ENCODE data around the gene SYNRG. TPM values are rescaled to one million over a fixed set of nuclear protein-coding genes. Genes with fewer than 3 reads are reported as not detected.

Gene SYNRG
- total RNA-seq, 4 donors from 2014 or later = 30.2 to 151 (median 56.7) TPM

DNA sequence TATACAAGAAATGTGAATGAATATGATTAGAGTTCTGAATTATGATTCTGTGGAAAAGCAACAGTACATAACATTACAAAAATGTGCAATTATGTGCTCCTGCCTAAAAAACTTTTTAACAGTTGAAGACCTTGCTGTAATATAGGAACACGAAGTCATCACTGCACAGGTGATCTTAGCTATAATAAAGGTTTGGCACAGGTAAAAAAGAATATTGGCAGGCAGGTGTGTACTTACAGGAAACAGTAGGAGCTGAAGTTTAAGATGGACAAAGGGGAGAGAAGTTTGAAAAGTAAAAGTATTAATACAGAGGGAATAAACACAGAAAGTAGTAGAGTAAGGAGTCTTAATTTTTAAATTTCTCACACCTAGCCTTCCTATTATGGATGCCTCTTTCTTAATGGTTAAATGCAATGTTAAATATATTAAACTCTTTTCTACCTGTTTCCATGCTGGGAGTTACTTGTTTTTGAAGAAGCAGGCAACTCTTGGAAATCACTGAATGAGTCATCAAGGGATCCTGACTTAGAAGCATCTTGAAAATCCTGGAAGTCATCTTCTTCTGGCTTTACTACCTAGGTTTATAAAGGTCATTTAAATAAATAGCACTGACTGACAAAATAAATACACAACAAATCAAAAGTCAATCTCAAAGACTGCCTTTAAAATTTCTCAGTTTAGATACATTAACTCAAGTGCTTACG, 40.7 kb downstream of the SYNRG start:
- intact Hi-C loops (cut with DNase I; ENCODE audit: low total_unique reads) (no loop called here), in situ Hi-C loops (cut with MboI; ENCODE audit: low pct_ligation_motif_present in 1 of 4, low pct_unique_long_range_greater_than_20kb in 1 of 4, low sequenced_read_pairs in 3 of 4) (no loop called here)
- DNase-seq = no peak
- no peak overlapping the region for H3K4me3 ChIP-seq
- no peaks in the 10 kb centered on the region for H3K27me3 ChIP-seq
- H3K9me3 ChIP-seq = no peaks in the 10 kb centered on the region
- H3K36me3 ChIP-seq = peaks cover 0 to 69% (median 22%) of the 10 kb centered on the region in 4 donors
- 45 to 73% methylated on average over 2 of the region's 2 CpGs for WGBS, 2 donors (ENCODE audit: low coverage in 1 of 2)
- TF ChIP-seq POLR2A (IDR thresholded peaks at IDR 0.05) (no peak), EP300 (IDR thresholded peaks at IDR 0.05; ENCODE audit: low read depth) (no peak), POLR2AphosphoS5 (IDR thresholded peaks at IDR 0.05) (no peak)
- TF ChIP-seq, protein P1, sequence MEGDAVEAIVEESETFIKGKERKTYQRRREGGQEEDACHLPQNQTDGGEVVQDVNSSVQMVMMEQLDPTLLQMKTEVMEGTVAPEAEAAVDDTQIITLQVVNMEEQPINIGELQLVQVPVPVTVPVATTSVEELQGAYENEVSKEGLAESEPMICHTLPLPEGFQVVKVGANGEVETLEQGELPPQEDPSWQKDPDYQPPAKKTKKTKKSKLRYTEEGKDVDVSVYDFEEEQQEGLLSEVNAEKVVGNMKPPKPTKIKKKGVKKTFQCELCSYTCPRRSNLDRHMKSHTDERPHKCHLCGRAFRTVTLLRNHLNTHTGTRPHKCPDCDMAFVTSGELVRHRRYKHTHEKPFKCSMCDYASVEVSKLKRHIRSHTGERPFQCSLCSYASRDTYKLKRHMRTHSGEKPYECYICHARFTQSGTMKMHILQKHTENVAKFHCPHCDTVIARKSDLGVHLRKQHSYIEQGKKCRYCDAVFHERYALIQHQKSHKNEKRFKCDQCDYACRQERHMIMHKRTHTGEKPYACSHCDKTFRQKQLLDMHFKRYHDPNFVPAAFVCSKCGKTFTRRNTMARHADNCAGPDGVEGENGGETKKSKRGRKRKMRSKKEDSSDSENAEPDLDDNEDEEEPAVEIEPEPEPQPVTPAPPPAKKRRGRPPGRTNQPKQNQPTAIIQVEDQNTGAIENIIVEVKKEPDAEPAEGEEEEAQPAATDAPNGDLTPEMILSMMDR (IDR thresholded peaks at IDR 0.05) = no peak
- no peak overlapping the region for H3K27ac ChIP-seq
- H3K4me1 ChIP-seq = peaks cover 0 to 9% (median 0%) of the 10 kb centered on the region in 4 donors

DNA sequence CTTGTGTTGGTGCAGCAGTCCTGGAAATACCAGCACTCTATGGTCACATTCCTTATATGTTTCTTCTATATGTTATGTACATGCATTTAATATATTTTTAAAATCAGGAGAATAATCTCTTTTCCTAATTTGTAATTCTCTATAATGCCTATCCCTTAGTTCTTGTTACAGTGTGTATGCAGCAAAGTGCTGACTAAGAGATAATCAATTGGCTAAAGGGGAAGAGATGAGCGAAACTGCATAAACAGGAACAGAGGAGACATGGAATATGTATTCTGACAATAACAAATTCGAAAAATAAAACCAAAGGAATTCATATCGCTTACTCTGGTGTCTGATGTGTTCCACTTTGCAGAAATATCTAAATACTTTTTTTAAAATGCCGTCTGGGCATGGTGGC, 41.7 kb downstream of the SYNRG start:
- Histone ChIP-seq H3K4me1 (peaks cover 0 to 9% (median 0%) of the 10 kb centered on the region in 4 donors), H3K27me3 (no peaks in the 10 kb centered on the region), H3K27ac (no peak overlapping the region), H3K36me3 (peaks cover 0 to 69% (median 23%) of the 10 kb centered on the region in 4 donors), H3K9me3 (no peaks in the 10 kb centered on the region), H3K4me3 (no peak overlapping the region)
- intact Hi-C loops (cut with DNase I; ENCODE audit: low total_unique reads) = no loop called here
- no peak for DNase-seq
- in situ Hi-C loops (cut with MboI; ENCODE audit: low pct_ligation_motif_present in 1 of 4, low pct_unique_long_range_greater_than_20kb in 1 of 4, low sequenced_read_pairs in 3 of 4) = no loop called here
- WGBS, 2 donors (ENCODE audit: low coverage in 1 of 2) = 74 to 84% methylated on average over 4 of the region's 4 CpGs
- TF ChIP-seq, protein P1 (IDR thresholded peaks at IDR 0.05) = no peak
- TF ChIP-seq POLR2A (IDR thresholded peaks at IDR 0.05) (no peak), EP300 (IDR thresholded peaks at IDR 0.05; ENCODE audit: low read depth) (no peak), POLR2AphosphoS5 (IDR thresholded peaks at IDR 0.05) (no peak)

DNA sequence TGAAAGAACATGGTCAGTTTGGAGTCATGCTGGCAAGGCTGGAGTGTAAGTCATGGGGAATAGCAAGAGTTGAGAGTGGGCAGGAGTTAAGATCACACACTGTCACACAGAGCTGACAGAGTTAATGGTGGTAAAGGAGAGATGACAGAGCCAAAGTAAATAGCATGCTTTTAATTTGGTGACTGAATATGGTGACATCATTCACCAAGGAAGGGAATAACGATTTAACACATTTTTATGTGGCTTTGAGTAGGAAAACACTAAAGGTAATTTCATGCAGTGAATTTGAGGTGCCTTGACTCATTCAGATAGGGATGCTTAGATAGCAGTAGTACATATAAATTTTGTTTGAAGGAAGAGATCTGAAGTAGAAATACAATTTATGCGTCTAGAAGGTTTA, 42.1 kb downstream of the SYNRG start:
- in situ Hi-C loops (cut with MboI; ENCODE audit: low pct_ligation_motif_present in 1 of 4, low pct_unique_long_range_greater_than_20kb in 1 of 4, low sequenced_read_pairs in 3 of 4) (no loop called here), intact Hi-C loops (cut with DNase I; ENCODE audit: low total_unique reads) (no loop called here)
- Histone ChIP-seq H3K27me3 (no peaks in the 10 kb centered on the region), H3K36me3 (peaks cover 0 to 73% (median 23%) of the 10 kb centered on the region in 4 donors), H3K27ac (no peak overlapping the region), H3K4me3 (no peak overlapping the region), H3K9me3 (no peaks in the 10 kb centered on the region), H3K4me1 (peaks cover 0 to 9% (median 0%) of the 10 kb centered on the region in 4 donors)
- no peak for DNase-seq
- 44 to 51% methylated on average over 2 of the region's 2 CpGs for WGBS, 2 donors (ENCODE audit: low coverage in 1 of 2)
- TF ChIP-seq POLR2A (IDR thresholded peaks at IDR 0.05) = no peak
- TF ChIP-seq, protein P1 (IDR thresholded peaks at IDR 0.05) = no peak
- TF ChIP-seq POLR2AphosphoS5 (IDR thresholded peaks at IDR 0.05) = no peak

DNA sequence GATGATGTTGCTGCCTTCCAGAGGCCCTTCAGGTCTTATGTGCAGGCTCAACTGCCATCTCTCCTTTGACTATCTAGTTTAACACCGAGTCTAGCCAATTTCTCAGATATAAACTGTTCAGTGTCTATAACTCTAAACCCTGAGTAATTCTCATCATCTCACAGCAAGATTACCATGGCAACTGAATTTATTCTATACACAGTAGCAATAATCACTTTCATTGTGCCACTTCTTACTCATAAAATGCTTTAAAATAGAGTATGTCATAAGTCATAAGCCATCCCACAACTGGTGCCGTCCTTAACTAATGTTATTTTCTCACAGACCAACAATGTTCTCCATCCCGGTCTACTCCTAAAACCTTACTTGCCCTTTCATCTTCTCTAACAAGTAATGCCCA, 45.0 kb downstream of the SYNRG start:
- in situ Hi-C loops (cut with MboI; ENCODE audit: low pct_ligation_motif_present in 1 of 4, low pct_unique_long_range_greater_than_20kb in 1 of 4, low sequenced_read_pairs in 3 of 4) (no loop called here), intact Hi-C loops (cut with DNase I; ENCODE audit: low total_unique reads) (no loop called here)
- DNase-seq = no peak
- 91% methylated on average over 3 of the region's 3 CpGs for WGBS, 2 donors (ENCODE audit: low coverage in 1 of 2)
- Histone ChIP-seq H3K4me3 (no peak overlapping the region), H3K9me3 (no peaks in the 10 kb centered on the region), H3K27me3 (no peaks in the 10 kb centered on the region), H3K27ac (no peak overlapping the region), H3K4me1 (peaks cover 0 to 9% (median 0%) of the 10 kb centered on the region in 4 donors), H3K36me3 (peaks cover 0 to 74% (median 30%) of the 10 kb centered on the region in 4 donors)
- TF ChIP-seq POLR2AphosphoS5 (IDR thresholded peaks at IDR 0.05) (no peak), POLR2A (IDR thresholded peaks at IDR 0.05) (no peak), EP300 (IDR thresholded peaks at IDR 0.05; ENCODE audit: low read depth) (no peak)
- TF ChIP-seq, protein P1 (IDR thresholded peaks at IDR 0.05) = no peak
